HepG2 (cell line): ENCODE measurements around the gene IFT27. TPM values are rescaled to one million over a fixed set of nuclear protein-coding genes. Genes with fewer than 3 reads are reported as not detected.

Source experiments
- ATAC-seq: fragments of 200-7000 bp; cut with Tn5 transposase; 3 replicates; pipeline ENCODE4 v1.9.1; 2020; ENCODE audit warnings: mild to moderate bottlenecking, moderate library complexity
- BruUV-seq: library from RNA; stranded (reverse); fragments of 400-500 nt; replicated peaks from 2 replicates; lab custom pipeline; 2021; lab: Mats Ljungman, UMichigan
- CTCF ChIA-PET: fragments of 300-600 bp; formaldehyde crosslinking; extraction: SDS; loops from one replicate; lab custom pipeline; 2021; ENCODE audit warnings: low total read pairs, inconsistent platforms, low intra/inter-chr PET ratio; lab: Yijun Ruan, JAX
- POLR2A ChIA-PET: fragments of 350-600 bp; sonication (Branson Sonifier 250); formaldehyde crosslinking; loops from one replicate; lab custom pipeline; 2020; ENCODE audit warnings: antibody characterized with exemption, inconsistent platforms; lab: Yijun Ruan, JAX
- DNase-seq: peaks from one replicate; pipeline ENCODE4 v3.0.0-alpha.2; 2015; ENCODE audit warnings: low spot score
- FAIRE-seq: peaks from 3 replicates; lab custom pipeline; 2011; peaks lifted over from hg19 to GRCh38; lab: Jason Lieb, UNC
- H2AFZ ChIP-seq: one replicate; pipeline ENCODE4 v1.6.1; 2011; ENCODE audit warnings: low read length, inconsistent platforms
- H3K27ac ChIP-seq: fragments of 300-600 bp; 3 replicates; pipeline ENCODE4 v1.8.0; 2011; ENCODE audit warnings: mixed run types, mild to moderate bottlenecking, mixed read lengths, low read length, inconsistent platforms; ENCODE audit not compliant: insufficient read depth; ENCODE audit errors: extremely low read length
- H3K27me3 ChIP-seq, 2 experiments: fragments of 200-600 bp in 1 of 2; 2 replicates in 1 of 2; 3 replicates in 1 of 2; pipeline versions ENCODE4 v1.6.0 to v1.8.0; 2011; ENCODE audit warnings: low read length in 2 of 2, mild to moderate bottlenecking in 2 of 2, moderate library complexity in 2 of 2, inconsistent platforms in 1 of 2; ENCODE audit not compliant: insufficient read depth in 2 of 2, control insufficient read depth in 1 of 2
- H3K36me3 ChIP-seq, 2 experiments: fragments of 200-600 bp in 1 of 2; replicated peaks in 1 of 2; 2 replicates in 1 of 2; 3 replicates in 1 of 2; pipeline versions ENCODE4 v1.5.1 to v1.8.0; 2011; ENCODE audit warnings: low read length in 2 of 2, inconsistent platforms in 1 of 2; ENCODE audit not compliant: insufficient read depth in 2 of 2, control insufficient read depth in 1 of 2
- H3K4me1 ChIP-seq: 2 replicates; pipeline ENCODE4 v1.5.1; 2012; ENCODE audit warnings: low read length, inconsistent platforms; ENCODE audit not compliant: insufficient read depth
- H3K4me2 ChIP-seq: 2 replicates; pipeline ENCODE4 v1.6.0; 2011; ENCODE audit warnings: low read depth, low read length, inconsistent platforms
- H3K4me3 ChIP-seq, 3 experiments: fragments of 200-600 bp in 1 of 3; sonication (generic), shearing (Covaris generic) in 1 of 3; replicated peaks in 1 of 3; 2 replicates each; pipeline ENCODE4 v1.5.1; 2011 to 2016; ENCODE audit warnings: low read length in 3 of 3, inconsistent platforms in 2 of 3, low read depth in 2 of 3, mild to moderate bottlenecking in 2 of 3, control low read depth in 1 of 3, mixed read lengths in 1 of 3; ENCODE audit not compliant: insufficient read depth in 1 of 3
- H3K79me2 ChIP-seq: one replicate; pipeline ENCODE4 v1.6.1; 2011; ENCODE audit warnings: low read length, inconsistent platforms; ENCODE audit not compliant: insufficient read depth
- H3K9ac ChIP-seq: 2 replicates; pipeline ENCODE4 v1.6.0; 2011; ENCODE audit warnings: mild to moderate bottlenecking, low read depth, low read length, inconsistent platforms; ENCODE audit not compliant: insufficient read depth
- H3K9me3 ChIP-seq: 2 replicates; pipeline ENCODE4 v1.5.1; 2012; ENCODE audit warnings: mild to moderate bottlenecking, low read length
- H4K20me1 ChIP-seq: 2 replicates; pipeline ENCODE4 v1.6.0; 2011; ENCODE audit warnings: inconsistent platforms, mild to moderate bottlenecking, low read length, moderate library complexity; ENCODE audit not compliant: insufficient read depth
- PATZ1 ChIP-seq: sonication (generic); formaldehyde crosslinking; IDR thresholded peaks from 2 replicates; pipeline ENCODE4 v1.4.0; 2020; ENCODE audit warnings: missing genetic modification reagents
- POLR2A ChIP-seq, 2 experiments: IDR thresholded peaks; 2 replicates each; pipeline ENCODE4 v1.6.1; 2011; ENCODE audit warnings: low read depth in 2 of 2, low read length in 2 of 2, mild to moderate bottlenecking in 1 of 2, moderate library complexity in 1 of 2; ENCODE audit not compliant: insufficient read depth in 1 of 2
- U2AF1 ChIP-seq: fragments of 200-400 bp; formaldehyde crosslinking; optimal IDR thresholded peaks from 2 replicates; pipeline ENCODE3; 2017; ENCODE audit warnings: mild to moderate bottlenecking, low read depth, low read length
- ZFP82 ChIP-seq: sonication (generic); formaldehyde crosslinking; IDR thresholded peaks from 2 replicates; pipeline ENCODE4 v1.5.1; 2020; ENCODE audit warnings: mild to moderate bottlenecking, missing genetic modification reagents, borderline replicate concordance
- ZNF205 ChIP-seq: IDR thresholded peaks from 2 replicates; pipeline ENCODE4 v1.6.1; 2018; ENCODE audit warnings: missing biosample characterization, missing genetic modification reagents
- ZNF567 ChIP-seq: sonication (generic); formaldehyde crosslinking; IDR thresholded peaks from 2 replicates; pipeline ENCODE4 v1.8.1; 2023; ENCODE audit warnings: mild to moderate bottlenecking, missing genetic modification reagents, borderline replicate concordance
- ZNF768 ChIP-seq: sonication (generic); formaldehyde crosslinking; IDR thresholded peaks from 2 replicates; pipeline ENCODE4 v1.4.0; 2020; ENCODE audit warnings: missing genetic modification reagents
- ZNF800 ChIP-seq: sonication (generic); formaldehyde crosslinking; IDR thresholded peaks from 2 replicates; pipeline ENCODE4 v1.4.0; 2020; ENCODE audit warnings: missing genetic modification reagents
- whole genome bisulfite sequencing: methylation state at CpG from one replicate; pipeline ENCODE4 v1.1.6; 2017; ENCODE audit warnings: low lambda C conversion rate; 5-methylcytosine and 5-hydroxymethylcytosine counted together
- in situ Hi-C: cut with HindIII; loops from 2 replicates; pipeline ENCODE4 v1.10.0; 2017; ENCODE audit warnings: low pct_unique_long_range_greater_than_20kb; ENCODE audit not compliant: extremely low pct_ligation_motif_present
- intact Hi-C: fragments of 100-400 bp; cut with micrococcal nuclease; formaldehyde crosslinking; loops from one replicate; pipeline ENCODE4 v1.10.0; 2022; ENCODE audit not compliant: unreplicated experiment
- polyA plus RNA-seq, 8 experiments: library from polyadenylated mRNA; depleted of rRNA in 3 of 8; stranded (reverse) in 7 of 8; unstranded in 1 of 8; fragments of >200 nt; fragmentation: Illumina TruSeq in 4 of 8; extraction: Trizol in 4 of 8; gene quantifications; 2 replicates each; pipeline versions ENCODE4 v1.2.1 to v1.2.3, GENCODE V29; 2011 to 2016; ENCODE audit warnings: low read depth in 4 of 8, missing spikeins in 1 of 8, mixed read lengths in 1 of 8; ENCODE audit not compliant: insufficient read depth in 1 of 8
- total RNA-seq, 5 experiments: library from RNA; depleted of rRNA; stranded (reverse); fragments of >200 nt; fragmentation: Illumina TruSeq; extraction: Trizol; gene quantifications; 2 replicates each; pipeline ENCODE4 v1.2.3, GENCODE V29; 2016; ENCODE audit warnings: low read depth in 1 of 5

Gene IFT27
- total and polyA plus RNA-seq, 2 of the 13 experiments (the other 11 are each of a cell fraction or from before 2014, with no cell fraction given), result 0.25 to 0.33 TPM

- TF ChIP-seq ZNF800 (CRISPR knock-in tag) (no peak), ZNF768 (CRISPR knock-in tag) (no peak), ZNF205 (CRISPR knock-in tag) (no peak), PATZ1 (CRISPR knock-in tag) (no peak), U2AF1 (no peak)
Measured at GRCh38 chr22:36796552-36797175, 20.7 kb upstream of the IFT27 start (continued).

- in situ Hi-C loops, result no loop called here
- intact Hi-C loops, result no loop called here
- ChIA-PET CTCF (no interaction called here), POLR2A (no interaction called here)
- BruUV-seq, result no TSS peak
- no peaks in the 10 kb centered on the region for H3K4me1 ChIP-seq
- WGBS, result 30% methylated on average over 7 of the region's 7 CpGs
- DNase-seq (no peak), FAIRE-seq (no peak), ATAC-seq (no peak)
- no peaks in the 10 kb centered on the region for H4K20me1 ChIP-seq
- no peaks in the 10 kb centered on the region for H3K9me3 ChIP-seq
- no peaks in the 10 kb centered on the region for H3K36me3 ChIP-seq
- no peak overlapping the region for H3K27ac ChIP-seq
- TF ChIP-seq ZNF567 (CRISPR knock-in tag) (no peak), ZFP82 (CRISPR knock-in tag) (no peak), POLR2A (IDR thresholded peaks at IDR 0.05; ENCODE audit: insufficient read depth in 1 of 2, low read depth in 2 of 2, low read length in 2 of 2) (no peak)
- H3K79me2 ChIP-seq, result no peaks in the 10 kb centered on the region
- H3K9ac ChIP-seq, result no peak overlapping the region
- no peak overlapping the region for H2AFZ ChIP-seq
- peaks cover 2 to 28% of the 10 kb centered on the region in 2 experiments; a peak in 3 of 5 replicates for H3K27me3 ChIP-seq
- H3K4me3 ChIP-seq, result no peak overlapping the region
- H3K4me2 ChIP-seq, result no peak overlapping the region
Measured at GRCh38 chr22:36795633-36796032, 19.7 kb upstream of the IFT27 start.
